Pons (tissue), 1 donor: ENCODE measurements around the gene MCEE.
"Not testable (repeated sequence)": the region's sequence is repeated elsewhere in the genome, so short reads cannot be mapped to it uniquely, and the experiment has no call there.

Source experiments
- DNase-seq: peaks from one replicate; pipeline ENCODE4 v3.0.0-alpha.2; 2016; ENCODE audit warnings: low spot score

The MCEE gene

GRCh38 chr2:71126957-71127356 is 3.1 kb downstream of the MCEE start:
- no peak for DNase-seq

GRCh38 chr2:71125506-71126294 is 4.3 kb downstream of the MCEE start:
- DNase-seq, result no peak

- DNase-seq, result no peak
These were observed 7.4 kb downstream of the MCEE start for GRCh38 chr2:71122387-71123298.

- DNase-seq, result no peak
These were observed 8.6 kb downstream of the MCEE start for GRCh38 chr2:71121479-71121878.

GRCh38 chr2:71120195-71120594 is 9.8 kb downstream of the MCEE start:
- peak; percentile 9 for DNase-seq

- DNase-seq, result no peak
These were observed 13.0 kb downstream of the MCEE start for GRCh38 chr2:71117063-71117462.

GRCh38 chr2:71113843-71114242 is 16.2 kb downstream of the MCEE start:
- DNase-seq, result no peak

- no peak for DNase-seq
These were observed 21.9 kb downstream of the MCEE start for GRCh38 chr2:71108091-71108490.

GRCh38 chr2:71106463-71106862 is 23.6 kb downstream of the MCEE start:
- DNase-seq, result not testable (repeated sequence)

GRCh38 chr2:71103809-71104208 is 26.2 kb downstream of the MCEE start:
- no peak for DNase-seq

- DNase-seq, result no peak
These were observed 26.9 kb downstream of the MCEE start for GRCh38 chr2:71102981-71103681.

GRCh38 chr2:71101656-71102055 is 28.4 kb downstream of the MCEE start:
- DNase-seq, result no peak

- peak; percentile 37 for DNase-seq
These were observed 29.6 kb downstream of the MCEE start for GRCh38 chr2:71100195-71100964.

- not testable (repeated sequence) for DNase-seq
These were observed 37.4 kb downstream of the MCEE start for GRCh38 chr2:71092491-71093260.

- not testable (repeated sequence) for DNase-seq
These were observed 38.2 kb downstream of the MCEE start for GRCh38 chr2:71091808-71092207.

GRCh38 chr2:71089475-71089874 is 40.6 kb downstream of the MCEE start:
- DNase-seq, result not testable (repeated sequence)

GRCh38 chr2:71085325-71086003 is 44.6 kb downstream of the MCEE start:
- not testable (repeated sequence) for DNase-seq

- DNase-seq, result not testable (repeated sequence)
These were observed 46.2 kb downstream of the MCEE start for GRCh38 chr2:71083752-71084312.

- DNase-seq, result not testable (repeated sequence)
These were observed 46.7 kb downstream of the MCEE start for GRCh38 chr2:71083297-71083696.
